ENCODE measurements around the gene TMEM88. TPM values are rescaled to one million over a fixed set of nuclear protein-coding genes. Genes with fewer than 3 reads are reported as not detected.
"Not testable (repeated sequence)": the region's sequence is repeated elsewhere in the genome, so short reads cannot be mapped to it uniquely, and the experiment has no call there.

TMEM88 gene
- total and polyA plus RNA-seq, 2 experiments from 2014 or later: 73.3 to 241 TPM

GRCh38 chr17:7809086-7809790 lies 45.6 kb upstream of the TMEM88 start:
- no peaks in the 10 kb centered on the region for H3K79me2 ChIP-seq
- H4K20me1 ChIP-seq (ENCODE audit: insufficient read depth, poor library complexity, severe bottlenecking): no peaks in the 10 kb centered on the region
- no peak overlapping the region for H3K4me3 ChIP-seq
- no peak for DNase-seq (ENCODE audit: low spot score)
- H3K9me3 ChIP-seq (ENCODE audit: low read depth): no peaks in the 10 kb centered on the region
- H3K9me2 ChIP-seq (replicated peaks; ENCODE audit: insufficient read depth): no peaks in the 10 kb centered on the region
- no peaks in the 10 kb centered on the region for H3K4me1 ChIP-seq (ENCODE audit: insufficient read depth)
- TF ChIP-seq EZH2phosphoT487 (IDR thresholded peaks at IDR 0.05; ENCODE audit: low read depth, severe bottlenecking, unreplicated experiment): no peak
- no peak for TF ChIP-seq CTCF (IDR thresholded peaks at IDR 0.05; ENCODE audit: poor library complexity)
- no peak for TF ChIP-seq EZH2 (IDR thresholded peaks at IDR 0.05; ENCODE audit: borderline replicate concordance)
- WGBS (ENCODE audit: low lambda C conversion rate, missing lambda C conversion rate): 58% methylated on average over 11 of the region's 11 CpGs
- H3K27ac ChIP-seq: no peak overlapping the region
- H2AFZ ChIP-seq: no peak overlapping the region
- no peaks in the 10 kb centered on the region for H3K36me3 ChIP-seq (replicated peaks; ENCODE audit: insufficient read depth, low read depth)
- no peak overlapping the region for H3K4me2 ChIP-seq
- H3K27me3 ChIP-seq: no peaks in the 10 kb centered on the region

- H2AFZ ChIP-seq; H3K4me2 ChIP-seq; H3K9me2 ChIP-seq (replicated peaks; ENCODE audit: insufficient read depth); H3K9me3 ChIP-seq (ENCODE audit: low read depth); DNase-seq (ENCODE audit: low spot score); H3K4me3 ChIP-seq; H4K20me1 ChIP-seq (ENCODE audit: insufficient read depth, poor library complexity, severe bottlenecking); H3K79me2 ChIP-seq; H3K36me3 ChIP-seq (replicated peaks; ENCODE audit: insufficient read depth, low read depth); H3K4me1 ChIP-seq (ENCODE audit: insufficient read depth); H3K27ac ChIP-seq; H3K27me3 ChIP-seq: not testable (repeated sequence)
- WGBS (ENCODE audit: low lambda C conversion rate, missing lambda C conversion rate): 85% methylated on average over 9 of the region's 9 CpGs
Observed at GRCh38 chr17:7809791-7810343, 45.0 kb upstream of the TMEM88 start.

- TF ChIP-seq CTCF (IDR thresholded peaks at IDR 0.05; ENCODE audit: poor library complexity) (no peak), EZH2 (IDR thresholded peaks at IDR 0.05; ENCODE audit: borderline replicate concordance) (no peak), EZH2phosphoT487 (IDR thresholded peaks at IDR 0.05; ENCODE audit: low read depth, severe bottlenecking, unreplicated experiment) (no peak)
- Histone ChIP-seq H3K4me2 (no peak overlapping the region), H3K79me2 (no peaks in the 10 kb centered on the region), H3K27me3 (no peaks in the 10 kb centered on the region), H3K4me3 (no peak overlapping the region), H3K36me3 (replicated peaks; ENCODE audit: insufficient read depth, low read depth) (no peaks in the 10 kb centered on the region), H3K9me3 (ENCODE audit: low read depth) (no peaks in the 10 kb centered on the region), H3K4me1 (ENCODE audit: insufficient read depth) (no peaks in the 10 kb centered on the region), H3K9me2 (replicated peaks; ENCODE audit: insufficient read depth) (no peaks in the 10 kb centered on the region), H2AFZ (no peak overlapping the region), H4K20me1 (ENCODE audit: insufficient read depth, poor library complexity, severe bottlenecking) (no peaks in the 10 kb centered on the region), H3K27ac (no peak overlapping the region)
- no peak for DNase-seq (ENCODE audit: low spot score)
- WGBS (ENCODE audit: low lambda C conversion rate, missing lambda C conversion rate): 90% methylated on average over 3 of the region's 3 CpGs
Observed at GRCh38 chr17:7811251-7811650, 43.6 kb upstream of the TMEM88 start.

DNA sequence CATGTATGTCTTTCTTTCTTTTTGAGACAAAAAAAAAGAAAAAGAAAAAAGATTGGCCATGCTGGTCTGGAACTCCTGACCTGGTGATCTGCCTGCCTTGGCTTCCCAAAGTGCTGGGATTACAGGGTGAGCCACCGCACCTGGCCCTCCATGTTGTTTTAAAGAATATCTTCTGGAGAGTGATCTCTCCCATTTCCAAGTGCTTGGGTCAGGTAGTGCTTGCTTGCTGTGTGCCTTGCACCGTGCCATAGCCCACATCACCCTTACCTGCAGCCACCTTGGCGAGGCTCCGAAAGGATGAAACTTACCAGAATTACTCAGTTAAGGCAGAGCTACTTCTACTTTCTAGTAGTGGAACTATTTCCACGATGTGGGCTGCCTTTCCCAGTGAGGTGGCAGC lies 39.9 kb upstream of the TMEM88 start:
- TF ChIP-seq EZH2 (IDR thresholded peaks at IDR 0.05; ENCODE audit: borderline replicate concordance) (no peak), CTCF (IDR thresholded peaks at IDR 0.05; ENCODE audit: poor library complexity) (no peak)
- Histone ChIP-seq H3K9me2 (replicated peaks; ENCODE audit: insufficient read depth) (no peaks in the 10 kb centered on the region), H3K27me3 (no peaks in the 10 kb centered on the region), H3K4me3 (no peak overlapping the region), H4K20me1 (ENCODE audit: insufficient read depth, poor library complexity, severe bottlenecking) (no peaks in the 10 kb centered on the region), H2AFZ (no peak overlapping the region), H3K9me3 (ENCODE audit: low read depth) (no peaks in the 10 kb centered on the region), H3K4me1 (ENCODE audit: insufficient read depth) (peaks cover 9% of the 10 kb centered on the region), H3K4me2 (no peak overlapping the region), H3K27ac (no peak overlapping the region), H3K79me2 (no peaks in the 10 kb centered on the region), H3K36me3 (replicated peaks; ENCODE audit: insufficient read depth, low read depth) (no peaks in the 10 kb centered on the region)
- 94% methylated on average over 5 of the region's 5 CpGs for WGBS (ENCODE audit: low lambda C conversion rate, missing lambda C conversion rate)
- DNase-seq (ENCODE audit: low spot score): no peak

Measured in hepatocyte (in vitro differentiated cells).